HL-60/S4 treated with phorbol 12-myristate 13-acetate at 8.2 ng/mL for 4 days and 3 days (cell line): Measurements from ENCODE around the gene SUMF1.

Experiments
- in situ Hi-C: fragments of 300-500 bp; cut with MboI; formaldehyde crosslinking; loops from 2 replicates; pipeline ENCODE4 v1.15.0; 2022; ENCODE audit warnings: low sequenced_read_pairs

Gene SUMF1

DNA sequence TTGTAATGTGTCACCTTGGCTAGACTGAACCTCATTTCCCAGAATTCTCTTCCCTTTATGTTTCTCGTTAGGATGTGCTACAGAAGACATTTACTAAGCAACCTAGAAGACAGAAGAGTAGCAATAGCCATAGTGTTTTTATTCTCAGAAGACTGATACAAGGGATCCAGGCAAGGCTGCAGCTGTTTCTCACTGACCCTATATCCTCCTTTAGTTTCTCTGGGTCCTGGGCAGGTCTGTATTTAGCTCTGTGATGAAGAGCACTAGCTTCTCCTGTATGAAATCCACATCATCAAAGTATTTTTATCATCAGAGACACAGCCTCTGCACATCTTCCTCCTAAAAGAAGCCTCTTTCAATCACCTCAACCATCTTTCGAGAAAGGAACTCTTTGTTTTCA lies 72.5 kb downstream of the SUMF1 start:
- in situ Hi-C loops: no loop called here

DNA sequence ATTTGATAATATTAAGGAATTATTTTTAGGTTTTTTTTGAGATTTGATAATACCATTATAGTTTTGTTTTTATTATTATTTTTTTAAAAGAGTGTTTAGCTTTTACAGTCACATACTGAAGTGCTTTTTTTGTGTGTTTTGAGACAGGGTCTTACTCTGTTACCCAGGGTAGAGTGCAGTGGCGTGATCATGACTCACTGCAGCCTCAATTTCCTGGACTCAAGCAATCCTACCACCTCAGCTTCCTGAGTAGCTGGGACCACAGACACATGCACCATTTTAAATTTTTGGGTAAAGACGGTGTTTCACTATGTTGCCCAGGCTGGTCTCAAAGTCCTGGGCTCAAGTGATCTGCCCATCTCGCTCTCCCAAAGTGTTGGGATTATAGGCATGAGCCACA lies 73.0 kb downstream of the SUMF1 start:
- in situ Hi-C loops: no loop called here

DNA sequence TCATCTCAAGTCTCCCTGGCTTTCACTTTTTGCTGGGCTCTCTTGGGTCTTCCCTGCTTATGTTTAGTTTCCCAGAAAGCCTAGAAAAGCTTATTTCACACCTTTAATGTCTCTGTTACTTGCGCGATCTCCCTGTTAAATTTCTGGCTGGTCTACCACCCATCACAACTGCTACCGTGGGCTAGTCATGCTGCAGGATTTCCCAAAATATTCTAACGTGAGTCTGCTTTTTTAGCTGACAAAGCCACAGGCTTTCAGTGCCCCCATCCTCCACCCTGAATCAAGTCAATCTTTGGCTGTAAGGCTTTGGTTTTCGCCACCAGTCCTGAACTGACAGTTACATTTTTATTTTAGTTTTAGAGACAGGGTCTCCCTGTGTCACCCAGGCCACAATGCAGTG lies 74.1 kb downstream of the SUMF1 start:
- in situ Hi-C loops: no loop called here

GRCh38 chr3:4387210-4388204 lies 79.6 kb downstream of the SUMF1 start:
- in situ Hi-C loops: no loop called here

- in situ Hi-C loops: no loop called here
Observed at GRCh38 chr3:4385201-4385600, 81.9 kb downstream of the SUMF1 start.

DNA sequence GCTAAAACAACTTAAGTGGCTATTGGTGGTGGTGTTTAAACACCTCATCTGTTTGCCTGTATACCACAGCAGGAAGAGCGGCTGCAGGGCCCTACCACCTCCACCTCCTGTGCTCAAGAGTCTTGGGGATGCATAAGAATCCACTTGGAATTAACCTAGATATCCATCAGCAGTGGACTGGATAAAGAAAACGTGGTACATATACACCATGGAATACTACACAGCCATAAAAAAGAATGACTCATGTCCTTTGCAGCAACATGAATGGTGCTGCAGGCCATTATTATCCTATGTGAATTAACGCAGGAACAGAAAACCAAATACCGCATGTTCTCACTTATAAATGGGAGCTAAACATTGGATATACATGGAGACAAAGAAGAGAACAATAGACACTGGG lies 87.1 kb downstream of the SUMF1 start:
- in situ Hi-C loops: no loop called here

DNA sequence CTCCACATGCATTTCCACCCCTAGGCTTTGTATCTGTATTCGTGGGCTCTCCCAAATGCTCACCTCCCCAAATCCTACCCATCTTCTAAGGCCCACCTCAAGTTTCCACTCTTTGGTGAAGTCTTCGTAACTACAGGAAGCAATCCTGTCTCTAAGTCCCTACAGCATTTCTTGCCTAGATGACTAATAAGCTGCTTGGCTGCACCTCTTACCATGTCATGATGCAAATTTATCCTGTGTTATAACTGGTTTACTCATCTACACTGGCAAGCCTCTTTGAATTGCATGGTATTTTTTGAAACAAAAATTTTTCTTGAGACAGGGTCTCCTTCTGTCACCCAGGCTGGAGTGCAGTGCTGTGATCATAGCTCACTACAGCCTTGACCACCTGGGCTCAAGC lies 90.6 kb downstream of the SUMF1 start:
- in situ Hi-C loops: no loop called here

DNA sequence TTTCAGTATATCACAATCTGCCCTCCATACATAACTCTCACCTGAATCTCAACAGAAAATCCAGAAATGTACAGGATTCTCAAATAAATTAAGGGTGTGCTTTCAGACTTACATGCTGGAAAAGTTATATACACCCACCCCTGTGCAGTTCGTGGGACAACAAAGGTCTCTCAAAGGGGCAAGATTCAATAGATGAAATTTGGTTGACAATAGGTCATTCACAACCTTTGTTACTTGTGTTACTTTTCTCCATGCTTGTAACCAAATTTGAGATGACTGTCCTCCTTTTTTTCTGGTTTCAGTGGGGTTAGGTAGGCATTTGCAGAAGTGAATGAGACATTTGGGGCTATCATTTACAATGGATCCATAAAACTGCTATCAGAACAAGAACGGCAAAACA lies 91.2 kb downstream of the SUMF1 start:
- in situ Hi-C loops: no loop called here

GRCh38 chr3:4373669-4374068 lies 93.4 kb downstream of the SUMF1 start:
- in situ Hi-C loops: no loop called here

DNA sequence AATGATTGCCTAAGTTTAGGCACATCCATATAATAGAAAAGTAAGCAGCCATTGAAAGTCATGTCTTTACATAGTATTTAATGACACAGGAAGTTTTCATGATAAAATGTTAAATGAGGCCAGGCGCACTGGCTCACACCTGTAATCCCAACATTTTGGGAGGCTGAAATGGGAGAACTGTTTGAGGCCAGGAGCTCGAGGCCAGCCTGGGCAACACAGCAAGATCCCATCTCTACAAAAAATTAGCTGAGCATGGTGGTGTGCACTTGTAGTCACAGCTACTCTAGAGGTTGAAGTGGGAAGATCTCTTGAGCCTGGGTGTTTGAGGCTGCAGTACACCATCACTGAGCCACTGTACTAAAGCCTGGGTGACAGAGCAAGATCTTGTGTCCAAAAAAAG lies 104.5 kb downstream of the SUMF1 start:
- in situ Hi-C loops: no loop called here

DNA sequence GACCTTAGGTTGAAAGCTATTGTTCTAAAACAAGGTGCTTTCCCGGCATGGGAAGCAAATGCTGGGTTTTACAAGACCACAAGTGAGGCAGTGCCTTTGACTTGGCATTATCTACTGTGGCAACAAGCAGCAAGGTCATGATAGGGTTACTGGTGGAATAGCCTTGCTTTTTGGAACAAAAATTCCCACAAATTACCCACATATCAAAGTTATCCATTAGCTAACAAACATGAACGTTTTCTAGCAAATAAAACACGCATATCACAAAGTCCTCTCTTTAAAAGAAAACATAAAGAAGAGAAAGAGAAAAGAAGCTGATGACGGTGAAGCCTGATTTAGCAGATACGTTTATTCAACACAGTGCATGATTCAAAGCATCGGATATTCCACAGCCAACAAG lies 106.3 kb downstream of the SUMF1 start:
- in situ Hi-C loops: no loop called here

- in situ Hi-C loops: no loop called here
Observed at GRCh38 chr3:4359805-4360502, 107.1 kb downstream of the SUMF1 start.

DNA sequence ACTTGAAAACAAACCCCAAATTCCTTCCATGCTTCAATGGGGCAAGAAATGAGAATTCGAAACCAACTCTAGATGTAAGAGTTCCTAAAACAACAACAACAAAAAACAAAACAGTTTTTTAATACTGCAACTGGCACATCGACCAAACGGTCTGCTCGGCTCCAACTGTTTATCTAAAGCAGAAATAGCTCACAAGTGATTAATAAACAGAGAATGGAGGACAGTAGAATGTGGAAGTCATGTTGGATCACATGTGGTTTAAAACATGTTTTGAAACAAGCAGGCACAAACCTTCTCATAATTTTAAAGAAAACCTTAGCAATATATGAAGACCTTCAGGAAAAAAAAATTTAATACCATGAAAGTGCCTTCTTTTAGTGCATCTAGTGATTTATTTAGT lies 108.8 kb downstream of the SUMF1 start:
- in situ Hi-C loops: no loop called here

- in situ Hi-C loops: no loop called here
Observed at GRCh38 chr3:4356546-4357410, 110.3 kb downstream of the SUMF1 start.

DNA sequence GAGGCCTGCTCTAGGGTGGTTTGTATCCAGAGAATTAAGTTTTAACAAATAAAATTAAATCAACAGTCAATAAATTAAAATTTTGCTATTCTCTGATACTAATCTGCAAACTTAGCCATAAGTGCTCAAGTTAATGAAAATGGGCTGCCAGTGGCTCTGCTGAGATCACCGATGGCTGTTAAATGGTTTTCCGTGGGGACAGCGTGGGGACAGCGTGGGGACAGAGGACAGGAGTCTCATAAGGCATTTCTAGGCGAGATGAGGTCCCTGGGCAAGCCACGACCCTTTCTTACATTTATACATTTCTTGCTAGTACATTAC lies 110.9 kb downstream of the SUMF1 start:
- in situ Hi-C loops: no loop called here

DNA sequence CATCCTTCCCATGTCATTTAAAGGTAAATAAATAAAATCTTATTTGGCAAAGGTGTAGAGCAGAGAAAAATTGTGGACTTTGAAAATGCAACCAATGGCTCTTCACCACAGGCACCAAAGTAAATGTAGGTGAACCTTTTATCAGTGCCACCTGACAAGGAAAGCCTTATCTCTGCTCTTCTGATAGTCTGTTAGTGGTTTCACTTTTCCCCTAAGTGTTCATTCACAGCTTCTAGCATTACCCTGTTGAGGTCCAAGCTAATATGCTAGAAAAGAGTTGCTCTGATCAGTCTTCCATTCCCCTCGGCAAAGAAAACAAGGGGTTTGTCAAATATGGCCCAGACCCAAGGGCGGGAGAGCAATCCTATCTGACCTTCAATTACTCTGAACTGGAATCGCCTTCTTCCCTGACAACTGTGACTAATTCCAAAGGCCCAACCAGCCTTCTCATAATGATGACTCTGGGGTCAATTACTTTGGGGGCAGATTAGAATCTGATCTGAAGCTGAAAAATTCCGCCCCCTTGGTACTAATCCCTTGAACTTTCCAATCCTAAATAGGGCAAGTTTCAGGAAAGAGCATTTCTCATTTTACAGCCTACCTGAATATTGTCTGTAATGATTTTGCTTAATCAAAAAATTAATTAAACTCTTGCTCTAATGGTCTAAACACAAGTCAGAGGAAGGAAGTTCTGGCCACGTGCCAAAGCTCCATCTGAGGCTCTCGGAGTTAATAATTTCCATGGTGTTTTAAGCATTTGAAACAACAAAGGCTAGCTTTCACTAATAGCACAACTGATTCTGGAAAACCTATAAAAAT lies 111.5 kb downstream of the SUMF1 start:
- in situ Hi-C loops: no loop called here

DNA sequence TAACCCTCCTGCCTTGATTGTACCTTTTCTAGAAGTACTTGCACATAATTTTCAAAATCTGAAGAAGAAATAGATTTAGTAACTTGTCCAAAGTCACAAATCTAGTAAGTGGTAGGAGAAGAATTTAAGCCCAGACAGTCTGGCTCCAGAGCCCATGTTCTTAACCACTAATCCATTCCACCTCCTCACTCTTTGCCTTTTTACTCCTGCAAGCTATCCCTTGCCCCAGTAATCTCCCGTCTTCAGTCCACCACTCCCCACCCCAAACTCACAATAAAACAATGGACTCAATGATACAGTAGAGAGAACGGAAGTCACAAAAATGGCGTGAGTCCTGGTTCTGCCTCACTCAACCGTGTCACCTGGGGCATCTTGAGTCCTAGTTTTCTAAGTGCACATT lies 115.2 kb downstream of the SUMF1 start:
- in situ Hi-C loops: no loop called here

GRCh38 chr3:4351164-4351855 lies 115.8 kb downstream of the SUMF1 start:
- in situ Hi-C loops: no loop called here

DNA sequence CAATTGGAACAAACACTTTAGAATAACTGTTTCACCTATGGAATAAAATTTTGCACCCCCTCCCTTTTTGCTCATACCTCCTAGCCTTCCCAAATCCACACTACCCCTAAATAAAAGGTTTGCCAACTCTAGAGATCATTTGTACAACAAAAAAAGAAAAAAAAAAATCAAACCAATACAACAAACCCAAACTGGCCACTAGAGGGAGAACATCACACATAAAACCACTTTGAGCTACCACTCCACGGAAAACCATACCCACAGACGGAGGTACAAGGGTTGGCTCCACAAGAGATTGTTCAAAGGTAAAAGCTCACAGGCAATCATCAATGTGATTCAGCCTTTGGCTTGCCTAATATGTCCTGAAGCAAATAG lies 116.3 kb downstream of the SUMF1 start:
- in situ Hi-C loops: no loop called here

DNA sequence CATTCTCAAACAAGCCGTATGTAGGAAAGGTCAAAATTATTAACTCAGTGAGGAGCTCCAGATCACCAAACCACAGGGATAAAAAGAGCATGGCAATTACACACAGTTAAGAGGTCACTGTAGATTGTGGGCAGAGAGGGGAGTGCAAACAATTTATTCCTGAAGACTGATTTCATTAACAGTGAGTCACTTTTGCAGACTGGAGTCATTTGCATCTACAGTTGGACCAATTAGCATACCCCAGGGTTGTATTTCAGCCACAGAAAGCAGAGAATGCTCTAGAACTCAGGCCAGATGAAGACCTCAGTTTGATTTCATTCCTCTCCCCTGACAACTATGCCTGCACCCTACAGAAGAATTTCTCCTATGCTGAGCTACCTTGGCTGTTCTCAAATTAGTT lies 123.8 kb downstream of the SUMF1 start:
- in situ Hi-C loops: loop anchor here (10.0 kb wide), 1 partner anchor 292 kb away; no protein-coding TSS in a partner anchor
